RWPE1 (cell line): ENCODE results near the gene GTF2E1.

Experiments used
- CTCF ChIA-PET: fragments of 350-600 bp; sonication (Branson Sonifier 250); formaldehyde crosslinking; extraction: SDS; loops from one replicate; lab custom pipeline; 2021; lab: Yijun Ruan, JAX
- POLR2A ChIA-PET: fragments of 400-600 bp; formaldehyde crosslinking; extraction: SDS; loops from one replicate; lab custom pipeline; 2020; ENCODE audit warnings: antibody characterized with exemption; ENCODE audit not compliant: low non-redundant PET; lab: Yijun Ruan, JAX
- DNase-seq: peaks from one replicate; pipeline ENCODE4 v3.0.0; 2012; ENCODE audit warnings: low spot score
- H3K27ac ChIP-seq: fragments of 450-650 bp; 2 replicates; pipeline ENCODE4 v1.5.1; 2017
- TF ChIP-seq, protein P1 (sequence below): fragments of 450-650 bp; conservative IDR thresholded peaks from 2 replicates; pipeline ENCODE4 v1.5.1; 2017; ENCODE audit warnings: low read depth, mild to moderate bottlenecking

The GTF2E1 gene

DNA sequence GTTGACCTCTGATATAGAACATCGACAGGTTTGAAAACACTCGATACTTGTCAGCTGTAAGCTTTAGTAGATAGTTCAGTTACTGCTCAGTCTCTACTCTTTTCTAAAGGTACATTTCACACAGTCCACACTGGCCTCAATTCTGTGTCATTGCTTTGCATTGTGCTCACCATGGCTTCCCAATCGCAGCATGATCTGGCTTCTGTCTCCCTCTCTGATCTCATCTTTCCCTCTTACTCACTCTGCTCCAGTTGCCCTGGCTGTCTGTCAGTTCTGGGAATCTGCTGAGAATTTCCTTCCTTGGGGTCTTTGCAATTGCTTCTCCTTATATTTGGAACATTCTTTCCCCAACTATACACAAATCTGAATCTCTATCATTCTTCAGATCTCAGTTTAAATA is 80.6 kb downstream of the GTF2E1 start:
- TF ChIP-seq, protein P1, sequence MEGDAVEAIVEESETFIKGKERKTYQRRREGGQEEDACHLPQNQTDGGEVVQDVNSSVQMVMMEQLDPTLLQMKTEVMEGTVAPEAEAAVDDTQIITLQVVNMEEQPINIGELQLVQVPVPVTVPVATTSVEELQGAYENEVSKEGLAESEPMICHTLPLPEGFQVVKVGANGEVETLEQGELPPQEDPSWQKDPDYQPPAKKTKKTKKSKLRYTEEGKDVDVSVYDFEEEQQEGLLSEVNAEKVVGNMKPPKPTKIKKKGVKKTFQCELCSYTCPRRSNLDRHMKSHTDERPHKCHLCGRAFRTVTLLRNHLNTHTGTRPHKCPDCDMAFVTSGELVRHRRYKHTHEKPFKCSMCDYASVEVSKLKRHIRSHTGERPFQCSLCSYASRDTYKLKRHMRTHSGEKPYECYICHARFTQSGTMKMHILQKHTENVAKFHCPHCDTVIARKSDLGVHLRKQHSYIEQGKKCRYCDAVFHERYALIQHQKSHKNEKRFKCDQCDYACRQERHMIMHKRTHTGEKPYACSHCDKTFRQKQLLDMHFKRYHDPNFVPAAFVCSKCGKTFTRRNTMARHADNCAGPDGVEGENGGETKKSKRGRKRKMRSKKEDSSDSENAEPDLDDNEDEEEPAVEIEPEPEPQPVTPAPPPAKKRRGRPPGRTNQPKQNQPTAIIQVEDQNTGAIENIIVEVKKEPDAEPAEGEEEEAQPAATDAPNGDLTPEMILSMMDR: no peak
- DNase-seq: no peak
- ChIA-PET CTCF (no interaction called here), POLR2A (no interaction called here)
- no peak overlapping the region for H3K27ac ChIP-seq

DNA sequence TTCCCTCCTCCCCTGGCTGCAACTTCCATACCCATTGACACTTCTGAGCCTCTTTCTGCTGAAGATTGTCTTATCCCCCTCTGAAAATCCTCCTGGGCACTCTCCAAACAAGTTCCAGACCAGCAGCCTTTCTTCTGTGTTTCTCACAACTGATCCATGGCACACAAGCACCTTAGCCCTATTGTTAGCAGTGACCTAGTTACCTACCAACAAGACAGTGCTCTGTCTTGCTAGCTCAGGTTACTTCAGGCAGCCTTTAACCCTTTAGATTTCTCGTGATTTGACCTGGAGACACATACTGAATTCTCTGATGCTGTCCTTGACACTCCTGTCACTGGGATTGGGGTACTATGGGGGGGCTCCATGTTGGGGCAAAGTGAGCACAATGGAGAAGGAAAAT is 82.1 kb downstream of the GTF2E1 start:
- TF ChIP-seq, protein P1: no peak
- ChIA-PET CTCF (no interaction called here), POLR2A (no interaction called here)
- no peak overlapping the region for H3K27ac ChIP-seq
- no peak for DNase-seq

DNA sequence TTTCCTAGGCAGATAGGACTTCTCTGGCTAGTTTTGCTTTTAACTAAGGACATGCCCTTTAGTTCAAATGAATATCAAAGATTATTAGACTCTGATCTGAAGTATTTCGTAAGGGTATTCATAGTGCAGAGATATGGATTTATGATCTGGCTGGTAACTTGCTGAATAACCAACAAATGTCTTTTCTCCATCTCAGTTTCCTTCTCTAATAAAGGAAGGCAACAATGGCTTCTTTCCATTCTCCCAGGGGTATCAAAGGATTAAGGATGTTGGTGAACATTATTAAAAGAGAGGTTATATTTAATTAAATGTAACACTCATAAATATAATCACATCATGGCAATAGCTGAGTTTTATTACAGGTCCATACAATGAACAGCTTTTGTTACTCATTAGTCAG is 86.3 kb downstream of the GTF2E1 start:
- DNase-seq: no peak
- ChIA-PET CTCF (no interaction called here), POLR2A (no interaction called here)
- TF ChIP-seq, protein P1: no peak
- no peak overlapping the region for H3K27ac ChIP-seq

DNA sequence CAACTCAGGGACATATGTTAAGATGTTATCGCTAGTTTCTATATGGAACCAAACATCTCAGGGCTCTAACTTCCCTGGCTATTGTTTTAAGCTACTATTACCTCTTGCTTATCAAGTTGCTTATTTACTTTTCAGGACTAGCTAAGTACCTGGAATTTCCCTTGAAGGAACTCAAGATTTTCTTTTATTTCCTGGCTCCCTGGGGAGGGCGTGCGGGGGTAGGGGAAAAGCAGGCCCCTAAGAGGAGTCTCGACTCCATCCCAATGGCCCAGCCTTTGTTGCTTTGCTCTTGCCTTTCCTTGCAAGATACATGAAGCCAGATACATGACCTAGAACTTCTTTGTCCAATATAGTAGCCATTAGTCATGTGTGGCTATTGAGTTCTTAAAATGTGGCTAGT is 88.5 kb downstream of the GTF2E1 start:
- TF ChIP-seq, protein P1: no peak
- H3K27ac ChIP-seq: no peak overlapping the region
- DNase-seq: no peak
- ChIA-PET POLR2A (no interaction called here), CTCF (no interaction called here)
